ENCODE data around the gene EXD3.

Gene EXD3

DNA sequence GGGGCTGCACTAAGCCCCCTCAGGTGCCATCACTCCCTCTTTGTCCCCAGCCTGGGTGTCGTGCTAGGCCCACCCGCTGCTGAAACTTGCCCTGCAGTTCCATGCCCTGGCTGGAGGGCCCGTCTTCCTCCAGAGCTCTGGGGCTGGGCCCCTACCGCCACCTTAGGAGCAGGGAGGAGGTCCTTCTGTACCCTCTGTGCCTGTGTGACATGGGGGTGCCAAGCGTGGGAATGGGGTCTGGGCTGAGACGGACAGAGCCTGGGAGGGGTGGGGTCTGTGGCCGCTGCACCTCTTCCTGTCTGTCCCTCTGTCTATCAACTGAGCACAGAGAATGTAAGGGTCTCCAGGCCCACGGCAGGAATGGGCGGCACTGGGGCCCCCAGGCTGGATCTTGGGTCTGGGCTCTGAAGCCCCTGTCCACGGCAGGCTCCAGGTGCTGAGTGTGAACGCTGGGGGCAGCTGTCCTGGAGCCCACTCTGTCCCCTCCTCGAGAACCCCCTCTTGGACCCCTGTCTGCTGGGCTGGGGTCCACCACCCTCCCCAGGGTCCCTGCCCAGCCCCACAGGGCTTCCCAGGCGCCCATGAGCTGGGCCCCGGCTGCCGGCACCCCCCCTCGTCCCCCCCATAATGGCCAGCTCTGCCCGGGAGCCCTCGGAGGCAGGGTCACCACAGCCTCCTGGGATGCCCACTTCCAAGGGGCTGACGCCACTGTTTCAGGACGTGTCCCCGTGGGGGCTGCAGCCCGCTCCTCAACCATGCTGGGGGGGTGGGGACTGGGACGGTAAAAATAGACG, 105.0 kb downstream of the EXD3 start:
- peak; percentile 4 for DNase-seq (ENCODE audit: low spot score)

- peak; percentile 17 for DNase-seq (ENCODE audit: low spot score)
These were observed 105.8 kb downstream of the EXD3 start for GRCh38 chr9:137317021-137317717.

- DNase-seq (ENCODE audit: low spot score), result peak; percentile 91
These were observed 106.7 kb downstream of the EXD3 start for GRCh38 chr9:137316012-137316981.

DNA sequence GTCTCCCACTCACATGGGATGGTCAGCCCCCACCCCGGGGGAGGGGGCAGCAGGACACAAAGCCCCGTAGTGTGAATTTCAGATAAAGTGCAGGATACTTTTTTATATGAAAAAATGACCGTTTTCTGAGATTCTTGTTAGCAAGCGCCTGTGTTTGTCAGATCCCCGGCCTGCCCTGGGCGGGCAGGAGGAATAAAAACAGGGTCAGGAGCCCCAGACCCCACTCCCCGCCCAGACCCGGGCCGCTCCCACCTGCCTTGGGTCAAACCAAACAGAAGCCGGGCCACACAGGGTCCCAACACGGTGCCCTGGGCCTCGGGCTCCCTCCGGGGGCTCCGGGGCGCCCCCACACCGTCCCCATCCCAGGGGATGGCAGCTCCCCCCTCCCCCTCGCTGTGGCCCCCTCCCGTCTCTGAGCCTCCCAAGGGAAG, 107.4 kb downstream of the EXD3 start:
- DNase-seq (ENCODE audit: low spot score), result peak; percentile 73

GRCh38 chr9:137314561-137315560, 108.1 kb downstream of the EXD3 start:
- DNase-seq (ENCODE audit: low spot score), result peak; percentile 56

DNA sequence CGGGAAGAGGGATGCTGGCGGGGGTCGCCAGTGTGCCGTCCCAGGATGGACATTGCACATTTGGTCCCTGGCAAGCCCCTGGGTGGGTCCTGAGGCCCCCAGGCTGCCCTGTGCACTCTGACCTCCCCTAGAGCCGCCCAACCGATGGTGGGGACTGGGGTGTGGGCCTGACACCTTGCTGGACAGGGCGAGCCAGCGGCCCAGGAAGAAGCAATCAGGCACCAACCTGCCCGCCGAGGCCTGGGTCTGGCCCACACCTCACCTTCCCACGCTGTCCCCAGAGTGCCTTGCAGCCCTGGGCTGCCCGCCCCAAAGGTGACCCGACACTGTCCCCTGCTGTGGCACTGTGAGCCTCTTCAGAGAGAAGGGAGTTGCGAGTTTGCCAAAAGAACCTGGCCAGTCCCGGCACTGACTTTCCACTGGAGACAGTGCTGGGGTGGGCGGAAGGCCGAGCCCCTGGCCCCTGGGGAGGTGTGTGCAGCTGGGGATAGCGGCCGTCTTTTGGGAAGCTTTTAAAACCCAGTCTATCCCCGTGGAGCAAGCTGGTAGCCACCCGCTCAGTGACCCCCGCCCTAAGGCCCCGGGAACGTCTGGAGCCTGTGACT, 108.9 kb downstream of the EXD3 start:
- DNase-seq (ENCODE audit: low spot score), result peak; percentile 25

GRCh38 chr9:137313326-137313936, 109.5 kb downstream of the EXD3 start:
- DNase-seq (ENCODE audit: low spot score), result peak; percentile 5

GRCh38 chr9:137312852-137313325, 110.1 kb downstream of the EXD3 start:
- peak; percentile 8 for DNase-seq (ENCODE audit: low spot score)

GRCh38 chr9:137311986-137312851, 110.7 kb downstream of the EXD3 start:
- peak; percentile 35 for DNase-seq (ENCODE audit: low spot score)

GRCh38 chr9:137311171-137311985, 111.6 kb downstream of the EXD3 start:
- DNase-seq (ENCODE audit: low spot score), result peak; percentile 55

- peak; percentile 58 for DNase-seq (ENCODE audit: low spot score)
These were observed 112.5 kb downstream of the EXD3 start for GRCh38 chr9:137310189-137311052.

- no peak for DNase-seq (ENCODE audit: low spot score)
These were observed 113.4 kb downstream of the EXD3 start for GRCh38 chr9:137309368-137310188.

- peak; percentile 13 for DNase-seq (ENCODE audit: low spot score)
These were observed 114.8 kb downstream of the EXD3 start for GRCh38 chr9:137308057-137308619.

GRCh38 chr9:137307255-137308056, 115.5 kb downstream of the EXD3 start:
- DNase-seq (ENCODE audit: low spot score), result peak; percentile 73

GRCh38 chr9:137306850-137307254, 116.1 kb downstream of the EXD3 start:
- DNase-seq (ENCODE audit: low spot score), result peak; percentile 12

Data from iPS-NIHi11 (cell line).